AG04449 (cell line): ENCODE measurements around the gene SOX15.

ENCODE experiments used
- CTCF ChIA-PET: fragments of 350-600 bp; formaldehyde crosslinking; extraction: SDS; loops from one replicate; lab custom pipeline; 2021; ENCODE audit warnings: antibody characterized with exemption; lab: Yijun Ruan, JAX
- POLR2A ChIA-PET: fragments of 400-600, 350-600 bp; formaldehyde crosslinking; extraction: SDS; loops from one replicate; lab custom pipeline; 2020; ENCODE audit warnings: antibody characterized with exemption, inconsistent platforms; lab: Yijun Ruan, JAX
- DNase-seq: peaks from one replicate; pipeline ENCODE4 v3.0.0-alpha.2; 2010; ENCODE audit warnings: low read depth, low spot score
- H3K4me3 ChIP-seq: 2 replicates; pipeline ENCODE4 v1.5.1; 2011; ENCODE audit warnings: low read depth, mild to moderate bottlenecking, control low read depth, low read length
- CTCF ChIP-seq: IDR thresholded peaks from one replicate; pipeline ENCODE4 v1.5.1; 2011; ENCODE audit warnings: mild to moderate bottlenecking, moderate library complexity, low read length, control low read depth, inconsistent platforms; ENCODE audit not compliant: insufficient read depth; ENCODE audit errors: missing control alignments

The SOX15 gene

GRCh38 chr17:7577327-7578199 lies 12.3 kb downstream of the SOX15 start:
- ChIA-PET CTCF (interaction anchor here (3.9 to 6.6 kb wide), 2 partner anchors 12 to 17 kb away, joined by 34 to 37 read pairs; partner anchors contain the start of genes SENP3 and SOX15), POLR2A (interaction anchor here (4.1 kb wide), 1 partner anchor 11 kb away, joined by 31 read pairs; the partner anchor contains the start of gene SOX15)
- no peak for TF ChIP-seq CTCF

GRCh38 chr17:7576432-7576937 lies 13.4 kb downstream of the SOX15 start:
- TF ChIP-seq CTCF, result no peak
- H3K4me3 ChIP-seq, result no peak overlapping the region
- ChIA-PET CTCF (interaction anchor here (3.1 to 6.6 kb wide), 4 partner anchors 13 to 111 kb away, joined by 9 to 37 read pairs (median 26); partner anchors contain the start of genes SENP3, SOX15, TP53 and WRAP53), POLR2A (interaction anchor here (0.8 to 4.1 kb wide), 2 partner anchors 13 to 16 kb away, joined by 3 to 31 read pairs; partner anchors contain the start of gene SOX15)
- DNase-seq, result no peak

More at GRCh38 chr17:7577327-7578199, 12.3 kb downstream of the SOX15 start:
- no peak overlapping the region for H3K4me3 ChIP-seq
- DNase-seq, result no peak

GRCh38 chr17:7575959-7576358 lies 13.9 kb downstream of the SOX15 start:
- DNase-seq, result no peak
- POLR2A ChIA-PET, result interaction anchor here (1.7 kb wide), 1 partner anchor 110 kb away, joined by 5 read pairs; no protein-coding TSS in a partner anchor
- TF ChIP-seq CTCF, result no peak
- CTCF ChIA-PET, result interaction anchor here (1.0 to 6.6 kb wide), 5 partner anchors 10 to 112 kb away, joined by 4 to 37 read pairs (median 19); partner anchors contain the start of genes SENP3, SOX15, TP53 and WRAP53
- no peak overlapping the region for H3K4me3 ChIP-seq

GRCh38 chr17:7575481-7575883 lies 14.4 kb downstream of the SOX15 start:
- peak overlapping the region; percentile 100 for H3K4me3 ChIP-seq
- ChIA-PET CTCF (interaction anchor here (0.5 to 6.6 kb wide), 6 partner anchors 10 to 112 kb away, joined by 3 to 37 read pairs (median 14); partner anchors contain the start of genes SENP3, SOX15, TP53 and WRAP53), POLR2A (interaction anchor here (0.7 to 3.0 kb wide), 6 partner anchors 8 to 251 kb away, joined by 3 to 45 read pairs (median 4); partner anchors contain the start of genes MPDU1 and POLR2A)
- DNase-seq, result no peak
- no peak for TF ChIP-seq CTCF

- CTCF ChIA-PET, result interaction anchor here (1.0 to 3.9 kb wide), 6 partner anchors 11 to 114 kb away, joined by 5 to 34 read pairs (median 14); partner anchors contain the start of genes SENP3, SOX15, TP53 and WRAP53
- peak overlapping the region; percentile 100 for H3K4me3 ChIP-seq
- no peak for DNase-seq
- POLR2A ChIA-PET, result interaction anchor here (0.7 to 3.4 kb wide), 12 partner anchors 9 to 250 kb away, joined by 3 to 45 read pairs (median 6); partner anchors contain the start of genes MPDU1, POLR2A, SENP3 and TP53
- no peak for TF ChIP-seq CTCF
Measured at GRCh38 chr17:7574176-7574953, 15.5 kb downstream of the SOX15 start.
